HG02840 (cell line): ENCODE measurements around the gene SHMT1.
"Not testable (repeated sequence)": the region's sequence is repeated elsewhere in the genome, so short reads cannot be mapped to it uniquely, and the experiment has no call there.

Experiments
- ATAC-seq: cut with Tn5 transposase; IDR thresholded peaks from one replicate; pipeline ENCODE4 v1.9.1; 2021; ENCODE audit warnings: mild to moderate bottlenecking, moderate library complexity, moderate number of reproducible peaks; ENCODE audit not compliant: unreplicated experiment, low FRiP score

The SHMT1 gene

DNA sequence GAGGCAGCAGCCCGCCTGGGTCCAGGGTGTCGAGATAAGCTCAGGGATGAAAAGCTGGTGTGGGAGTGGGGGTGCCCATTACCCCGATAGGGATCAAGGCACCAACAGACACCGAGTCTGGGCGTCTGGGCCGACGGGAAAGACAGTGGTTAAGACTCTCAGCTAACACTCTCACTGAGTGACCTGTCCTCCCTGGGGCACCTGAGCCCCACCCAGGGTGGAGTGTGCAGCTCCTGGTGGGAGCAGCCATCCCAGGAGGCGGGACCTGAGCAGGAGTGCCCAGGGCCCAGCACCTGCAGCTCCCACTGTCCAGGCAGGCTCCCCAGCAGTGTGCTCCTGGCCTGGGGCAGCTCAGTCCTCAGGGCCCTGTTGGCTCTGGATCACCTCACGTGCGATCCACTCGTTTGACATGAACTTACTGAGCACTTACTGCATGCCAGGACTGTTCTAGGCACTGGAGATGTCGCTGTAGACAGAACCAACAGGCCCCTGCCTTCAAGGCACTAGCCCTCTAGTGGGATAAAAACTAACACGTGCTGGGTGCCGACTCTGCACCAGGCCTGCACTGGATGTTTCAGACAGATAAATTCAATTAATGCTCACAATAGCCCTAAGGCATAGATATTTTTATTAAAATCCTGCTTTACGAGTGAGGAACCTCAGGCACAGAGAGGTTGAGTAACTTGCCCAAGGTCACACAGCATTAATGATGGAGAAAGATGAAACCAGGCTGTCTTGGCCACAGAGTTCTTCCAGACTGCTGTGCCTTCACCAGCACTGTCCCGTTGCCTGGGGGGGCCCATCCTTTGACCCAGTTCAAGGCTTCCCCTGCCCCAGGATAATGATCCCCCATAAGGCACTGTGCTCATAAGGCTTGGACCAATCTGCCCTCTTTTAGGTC is 16.1 kb upstream of the SHMT1 start:
- ATAC-seq, result no peak

DNA sequence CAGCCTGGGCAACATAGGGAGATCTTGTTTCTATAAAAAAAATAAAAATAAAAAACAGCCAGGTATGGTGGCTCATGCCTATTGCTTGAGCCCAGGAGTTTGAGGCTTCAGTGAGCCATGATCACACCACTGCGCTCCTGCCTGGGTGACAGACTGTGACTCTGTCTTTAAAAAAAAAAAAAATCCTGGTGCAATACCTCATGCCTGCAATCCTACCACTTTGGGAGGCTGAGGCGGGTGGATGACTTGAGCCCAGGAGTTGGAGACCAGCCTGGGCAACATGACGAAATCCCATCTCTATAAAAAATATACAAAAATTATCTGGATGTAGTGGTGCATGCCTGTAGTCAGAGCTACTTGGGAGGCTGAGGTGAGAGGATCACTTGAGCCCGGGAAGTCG is 15.3 kb upstream of the SHMT1 start:
- ATAC-seq, result not testable (repeated sequence)

DNA sequence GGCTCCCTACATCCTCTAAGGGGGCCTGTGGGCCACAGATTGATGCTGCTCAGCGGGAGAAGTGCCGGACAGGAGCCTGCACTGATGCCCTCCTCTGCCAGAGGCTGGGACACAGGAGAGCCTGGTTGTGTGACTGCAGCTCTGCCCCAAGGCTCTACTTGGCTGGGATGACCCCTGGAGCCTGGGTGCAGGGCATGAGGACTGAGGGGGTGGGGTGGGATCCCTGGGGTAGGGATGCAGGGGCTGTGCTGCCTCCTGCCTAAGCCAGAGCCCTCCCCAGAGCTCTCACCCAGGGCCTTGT is 14.8 kb upstream of the SHMT1 start:
- no peak for ATAC-seq

DNA sequence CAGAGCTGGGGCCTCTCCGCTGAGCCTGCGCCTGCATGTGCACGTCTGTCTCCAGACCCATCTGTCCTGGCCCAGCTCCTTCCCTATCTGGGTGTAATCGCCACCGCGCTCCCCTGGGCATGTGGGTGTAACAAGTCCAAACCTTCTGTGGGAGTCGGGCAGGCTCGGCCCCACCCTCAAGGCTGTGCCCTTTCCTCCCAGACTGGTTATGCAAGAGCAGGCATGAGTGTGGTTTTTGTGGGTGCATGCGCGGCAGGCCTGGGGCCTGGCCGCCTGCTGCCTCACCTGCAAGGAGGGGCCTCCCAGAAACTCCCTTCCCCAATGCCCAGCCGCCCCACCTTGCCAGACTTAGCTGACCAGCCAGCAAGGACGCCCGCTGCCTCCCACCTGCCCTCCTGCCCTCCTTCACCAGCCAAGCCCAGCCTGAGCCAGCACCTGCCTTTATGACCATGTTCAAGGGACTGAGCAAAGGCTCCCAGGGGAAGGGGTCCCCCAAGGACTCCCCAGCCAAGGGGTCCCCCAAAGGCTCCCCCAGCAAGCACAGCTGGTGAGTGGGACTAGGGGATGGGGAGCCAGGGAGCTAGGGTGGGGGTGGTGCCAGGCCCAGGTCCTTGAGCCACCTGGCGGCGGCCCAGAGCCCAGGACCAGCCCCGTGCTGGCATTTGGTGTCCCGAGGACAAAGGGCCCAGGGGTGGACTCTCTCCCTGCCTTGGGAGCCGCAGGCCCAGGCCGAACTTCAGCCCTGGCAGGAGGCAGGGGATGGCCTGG is 14.3 kb upstream of the SHMT1 start, which contains the start of gene EVPLL:
Gene EVPLL (plus strand): TSS at position 342 of the 768 bp plus-strand sequence. CDS start 3,160 bp downstream, outside the sequence.
- no peak for ATAC-seq

DNA sequence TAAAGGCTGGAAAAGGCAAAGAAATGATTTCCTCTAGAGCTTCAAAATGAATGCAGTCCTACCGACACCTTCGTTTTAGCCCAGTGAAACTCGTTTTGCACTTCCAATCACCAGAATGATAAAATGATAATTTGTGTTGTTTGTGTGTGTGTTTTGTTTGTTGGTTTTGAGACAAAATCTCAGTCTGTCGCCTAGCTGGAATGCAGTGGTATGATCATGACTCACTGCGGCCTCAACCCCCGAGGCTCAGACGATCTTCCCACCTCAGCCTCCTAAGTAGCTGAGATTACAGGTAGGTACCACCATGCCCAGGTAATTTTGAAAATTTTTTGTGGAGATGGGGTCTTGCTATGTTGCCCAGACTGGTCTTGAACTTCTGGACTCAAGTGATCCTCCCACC is 10.9 kb upstream of the SHMT1 start:
- ATAC-seq, result no peak

DNA sequence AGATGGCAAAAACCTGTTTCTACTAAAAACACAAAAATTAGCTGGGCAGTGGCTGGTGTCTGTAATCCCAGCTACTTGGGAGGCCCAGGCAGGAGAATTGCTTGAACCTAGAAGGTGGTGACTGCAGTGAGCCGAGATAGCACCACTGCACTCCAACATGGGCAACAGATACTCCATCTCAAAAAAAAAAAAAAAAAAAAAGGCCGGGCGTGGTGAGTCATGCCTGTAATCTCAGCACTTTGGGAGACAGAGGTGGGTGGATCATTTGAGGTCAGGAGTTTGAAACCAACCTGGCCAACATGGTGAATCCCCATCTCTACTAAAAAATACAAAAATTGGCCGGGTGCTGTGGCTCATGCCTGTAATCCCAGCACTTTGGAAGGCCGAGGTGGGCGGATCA is 9.8 kb upstream of the SHMT1 start:
- ATAC-seq, result not testable (repeated sequence)

DNA sequence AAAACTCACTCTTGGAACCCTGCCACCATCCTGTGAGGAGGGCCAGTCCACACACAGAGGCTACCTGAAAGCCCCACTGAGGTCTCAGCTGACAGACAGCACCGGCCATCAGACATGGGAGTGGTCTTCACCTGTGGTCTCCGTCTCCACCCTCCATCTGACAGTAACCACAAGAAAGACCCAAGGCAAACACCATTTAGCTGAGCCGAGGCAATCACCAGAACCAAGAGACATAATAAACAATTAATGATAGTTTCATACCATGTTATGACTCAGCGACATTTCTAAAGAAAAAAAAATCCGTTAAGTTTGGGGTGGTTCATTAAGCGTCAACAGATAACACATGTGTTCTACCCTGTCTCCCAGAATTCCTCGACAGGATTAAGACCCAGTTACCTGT is 8.1 kb upstream of the SHMT1 start:
- ATAC-seq, result no peak

DNA sequence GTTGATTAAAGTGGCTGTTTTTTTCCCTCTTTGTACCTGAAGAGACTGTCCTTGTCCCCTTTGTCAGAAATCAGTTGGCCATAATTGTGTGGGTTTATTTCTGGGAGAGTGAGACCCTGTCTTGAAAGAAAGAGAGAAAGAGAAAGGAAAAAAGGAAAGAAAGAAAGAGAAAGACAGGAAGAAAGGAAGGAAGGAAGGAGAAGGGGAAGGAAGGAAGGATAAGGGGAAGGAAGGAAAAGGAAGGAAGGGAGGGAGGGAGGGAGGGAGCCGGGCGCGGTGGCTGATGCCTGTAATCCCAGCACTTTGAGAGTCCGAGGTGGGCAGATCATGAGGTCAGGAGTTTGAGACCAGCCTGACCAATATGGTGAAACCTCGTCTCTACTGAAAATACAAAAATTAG is 7.4 kb upstream of the SHMT1 start:
- ATAC-seq, result no peak

DNA sequence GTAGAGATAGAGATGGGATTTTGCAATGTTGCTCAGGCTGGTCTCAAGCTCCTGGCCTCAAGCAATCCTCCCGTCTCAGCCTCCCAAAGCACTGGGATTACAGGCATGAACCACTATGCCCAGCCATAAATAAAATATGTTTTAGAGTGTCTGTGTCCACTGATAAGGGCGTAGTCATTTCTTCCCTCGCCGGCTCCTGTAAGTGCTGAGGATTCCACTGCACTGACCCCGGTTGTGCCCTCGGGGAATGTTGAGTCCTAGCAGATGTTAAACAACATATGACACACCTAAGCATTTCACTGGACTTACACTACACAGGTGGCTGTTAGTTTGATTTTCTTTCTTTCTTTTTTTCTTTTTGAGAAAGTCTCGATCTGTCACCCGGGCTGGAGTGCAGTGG is 5.6 kb upstream of the SHMT1 start:
- ATAC-seq, result no peak

DNA sequence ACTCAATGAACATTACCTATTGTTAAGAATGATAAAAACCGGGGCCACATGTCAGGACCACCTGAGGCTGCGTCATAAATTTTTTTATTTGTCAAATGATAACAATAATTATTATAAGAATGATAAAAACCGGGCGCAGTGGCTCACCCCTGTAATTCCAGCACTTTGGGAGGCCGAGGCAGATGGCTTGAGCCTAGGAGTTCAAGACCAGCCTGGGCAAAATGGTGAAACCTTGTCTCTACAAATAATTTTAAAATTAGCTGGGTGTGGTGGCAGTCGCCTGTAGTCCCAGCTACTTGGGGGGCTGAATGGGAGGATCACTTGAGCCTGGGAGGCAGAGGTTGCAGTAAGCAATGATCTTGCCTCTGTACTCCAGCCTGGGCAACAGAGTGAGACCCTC is 816 bp upstream of the SHMT1 start:
- no peak for ATAC-seq

DNA sequence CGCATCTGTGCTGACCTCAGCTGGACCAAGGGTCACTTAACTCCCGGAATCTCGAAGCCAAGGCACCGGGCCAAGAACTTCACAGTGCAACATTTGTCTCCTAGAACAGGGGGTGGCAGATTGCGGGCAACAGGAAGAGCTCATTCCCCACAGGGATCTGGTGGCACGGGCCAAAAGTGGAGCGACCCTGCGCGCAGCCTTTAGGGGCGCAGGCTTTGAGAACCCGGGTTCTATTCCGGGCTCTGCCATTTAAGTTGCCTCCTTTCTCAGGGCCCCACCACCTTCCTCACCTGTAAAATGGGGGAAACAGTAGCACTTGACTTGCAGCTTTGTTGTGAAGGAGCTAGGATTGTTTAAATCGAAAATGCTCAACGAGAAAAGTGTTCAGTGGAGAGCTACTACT is 651 bp downstream of the SHMT1 start:
- ATAC-seq, result no peak

DNA sequence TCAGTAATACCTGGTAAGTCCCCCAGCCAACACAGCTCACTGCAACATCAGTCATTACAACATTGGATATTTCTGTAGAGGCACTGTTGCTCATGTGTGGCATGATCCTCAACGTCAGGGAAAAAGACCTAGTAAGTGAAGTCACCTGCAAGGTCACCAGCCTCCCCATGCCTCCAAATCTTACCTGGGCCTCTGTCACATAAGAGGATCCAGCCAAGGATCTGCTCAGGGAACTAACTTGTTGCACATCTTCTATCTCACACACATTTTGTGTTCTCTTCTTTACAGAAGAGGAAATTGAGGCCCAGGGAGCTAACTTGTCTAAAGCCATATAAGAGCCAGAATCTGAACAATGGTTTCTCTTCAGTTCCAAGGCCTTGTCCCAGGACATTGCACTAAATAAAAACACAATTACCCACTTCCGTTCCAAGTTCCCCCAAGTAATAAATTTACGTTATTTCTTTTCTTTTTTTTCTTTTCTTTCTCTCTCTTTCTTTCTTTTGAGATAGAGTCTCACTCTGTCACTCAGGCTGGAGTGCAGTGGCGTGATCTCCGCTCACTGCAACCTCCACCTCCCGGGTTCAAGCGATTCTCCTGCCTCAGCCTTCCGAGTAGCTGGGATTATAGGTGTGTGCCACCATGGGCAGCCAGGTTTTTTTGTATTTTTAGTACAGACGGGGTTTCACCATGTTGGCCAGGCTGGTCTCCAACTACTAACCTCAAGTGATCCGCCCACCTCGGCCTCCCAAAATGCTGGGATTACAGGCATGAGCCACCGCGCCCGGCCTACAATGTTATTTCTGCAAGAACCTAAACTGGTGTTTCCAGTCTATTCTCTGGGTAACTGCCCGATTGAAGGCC is 1.3 kb downstream of the SHMT1 start:
- ATAC-seq, result no peak

DNA sequence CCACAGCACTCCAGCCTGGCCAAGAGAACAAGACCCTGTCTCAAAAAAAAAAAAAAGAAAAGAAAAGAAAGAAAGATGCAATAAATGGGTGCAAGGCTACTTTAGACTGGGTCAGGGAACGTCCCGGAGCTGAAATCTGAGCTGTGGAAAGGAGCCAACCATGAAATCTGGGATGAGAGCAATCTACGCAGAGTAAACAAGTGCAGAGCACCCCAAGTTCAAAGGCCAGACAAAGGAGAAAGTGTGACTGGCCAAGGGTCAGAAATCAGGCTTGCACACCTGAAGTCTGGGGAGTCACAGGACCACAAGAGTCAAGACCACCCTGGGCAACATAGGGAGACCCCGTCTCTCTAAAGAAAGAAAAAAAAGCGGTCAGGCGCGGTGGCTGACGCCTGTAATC is 2.8 kb downstream of the SHMT1 start:
- no peak for ATAC-seq

DNA sequence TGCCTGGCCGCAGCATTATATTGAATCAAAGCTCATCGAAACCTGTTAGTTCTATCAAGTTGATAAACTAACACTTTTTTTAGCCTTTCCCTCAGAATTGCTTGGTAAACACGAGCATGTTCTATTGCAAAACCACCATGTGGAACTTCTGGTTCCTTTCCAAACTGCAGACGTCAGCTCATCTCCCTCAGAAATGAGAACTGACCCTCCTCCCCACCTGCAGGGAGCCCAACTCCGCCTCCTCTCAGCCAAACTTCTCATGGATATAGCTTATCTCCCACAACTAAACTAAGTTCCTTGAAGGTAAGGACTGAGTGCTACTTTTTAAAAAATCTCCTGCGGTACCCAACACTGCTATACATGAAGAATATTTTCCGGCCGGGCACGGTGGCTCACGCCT is 6.7 kb downstream of the SHMT1 start:
- no peak for ATAC-seq

DNA sequence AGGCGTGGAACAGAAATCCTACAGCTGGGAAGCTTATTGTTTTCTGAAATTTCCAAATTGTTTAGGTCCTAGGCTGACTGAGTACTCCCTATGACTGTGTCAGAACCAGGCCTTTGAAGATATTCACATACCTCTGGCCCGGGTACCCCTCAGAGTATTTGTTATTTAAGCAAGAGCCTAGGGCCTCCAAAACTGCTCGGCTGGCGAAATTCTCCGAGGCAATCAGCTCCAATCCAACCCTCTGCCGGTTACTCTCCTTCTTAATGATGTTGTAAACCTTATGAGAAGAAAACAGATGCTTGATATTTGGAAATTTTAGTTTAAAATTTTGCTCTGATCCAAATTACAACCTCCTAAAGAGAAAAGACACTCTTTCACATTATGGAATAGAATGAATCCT is 9.8 kb downstream of the SHMT1 start:
- no peak for ATAC-seq

DNA sequence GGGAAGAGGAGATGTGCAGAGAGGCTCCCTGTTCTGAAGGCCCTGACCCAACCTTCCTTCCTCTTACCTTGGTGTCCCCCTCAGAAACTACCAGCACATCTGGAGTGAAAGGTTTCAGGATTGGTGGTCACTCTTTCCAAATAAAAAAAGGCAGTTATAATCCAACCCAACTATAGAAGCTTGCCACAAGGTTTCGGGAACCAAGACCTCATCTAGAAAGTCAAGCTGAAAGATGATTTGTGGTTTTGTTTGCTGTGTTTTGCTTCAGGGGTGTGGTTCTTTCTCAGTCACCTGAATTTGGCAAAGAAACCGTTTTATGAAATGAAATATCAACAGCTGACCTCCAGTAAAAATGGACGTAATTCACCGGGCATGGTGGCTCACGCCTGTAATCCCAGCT is 19.3 kb downstream of the SHMT1 start:
- no peak for ATAC-seq

DNA sequence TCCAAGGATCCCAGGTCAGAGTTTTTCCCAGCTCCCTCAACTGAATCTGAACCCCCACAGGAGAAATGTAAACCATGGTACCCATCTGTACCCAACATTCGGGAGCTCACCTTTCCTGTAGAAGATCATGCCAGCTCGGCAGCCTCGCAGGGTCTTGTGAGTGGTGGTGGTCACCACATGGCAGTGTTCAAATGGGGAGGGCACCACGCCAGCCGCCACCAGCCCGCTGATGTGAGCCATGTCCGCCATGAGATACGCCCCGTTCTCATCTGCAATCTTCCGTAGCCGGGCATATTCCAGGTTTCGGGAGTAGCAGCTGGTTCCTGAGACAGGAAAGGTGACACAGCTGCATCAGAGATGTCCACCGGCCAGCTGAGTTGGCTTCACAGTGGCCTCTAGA is 23.4 kb downstream of the SHMT1 start:
- no peak for ATAC-seq

DNA sequence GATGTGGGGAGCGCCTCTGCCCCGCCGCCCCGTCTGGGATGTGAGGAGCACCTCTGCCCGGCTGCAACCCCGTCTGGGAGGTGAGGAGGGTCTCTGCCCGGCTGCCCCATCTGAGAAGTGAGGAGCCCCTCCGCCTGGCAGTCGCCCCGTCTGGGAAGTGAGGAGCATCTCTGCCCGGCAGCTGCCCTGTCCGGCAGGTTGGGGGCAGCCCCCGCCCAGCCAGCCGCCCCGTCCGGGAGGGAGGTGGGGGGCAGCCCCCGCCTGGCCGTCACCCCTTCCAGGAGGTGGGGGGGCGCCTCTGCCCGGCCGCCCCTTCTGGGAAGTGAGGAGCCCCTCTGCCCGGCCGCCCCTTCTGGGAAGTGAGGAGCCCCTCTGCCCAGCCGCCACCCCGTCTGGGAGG is 25.2 kb downstream of the SHMT1 start:
- not testable (repeated sequence) for ATAC-seq

DNA sequence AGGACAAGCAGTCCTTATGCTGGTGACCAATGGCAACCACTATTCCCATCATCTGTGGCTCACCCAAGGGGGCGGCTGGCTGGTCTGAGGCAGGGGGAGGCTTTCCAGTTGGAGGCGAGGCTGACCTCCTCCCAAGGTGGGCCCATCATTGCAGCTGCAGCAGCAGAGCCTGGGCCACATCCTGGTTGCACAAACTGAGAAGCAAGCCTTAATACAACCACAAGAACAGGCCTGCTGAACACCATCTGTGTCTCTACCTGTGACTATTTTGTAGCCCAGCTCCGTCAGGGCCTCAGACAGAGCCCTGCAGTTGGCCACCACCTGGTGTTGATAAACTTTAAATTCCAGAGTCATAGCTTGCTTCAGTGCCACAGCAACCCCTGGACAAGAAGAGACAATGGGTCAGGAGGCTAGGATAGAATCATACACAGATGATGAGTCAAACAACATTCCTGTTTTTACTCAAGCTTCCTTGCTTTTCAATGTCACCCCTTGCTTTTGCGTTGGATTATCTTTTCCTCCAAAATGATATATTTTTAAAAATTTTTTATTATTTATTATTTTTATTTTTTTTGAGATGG is 30.4 kb downstream of the SHMT1 start:
- ATAC-seq, result no peak

DNA sequence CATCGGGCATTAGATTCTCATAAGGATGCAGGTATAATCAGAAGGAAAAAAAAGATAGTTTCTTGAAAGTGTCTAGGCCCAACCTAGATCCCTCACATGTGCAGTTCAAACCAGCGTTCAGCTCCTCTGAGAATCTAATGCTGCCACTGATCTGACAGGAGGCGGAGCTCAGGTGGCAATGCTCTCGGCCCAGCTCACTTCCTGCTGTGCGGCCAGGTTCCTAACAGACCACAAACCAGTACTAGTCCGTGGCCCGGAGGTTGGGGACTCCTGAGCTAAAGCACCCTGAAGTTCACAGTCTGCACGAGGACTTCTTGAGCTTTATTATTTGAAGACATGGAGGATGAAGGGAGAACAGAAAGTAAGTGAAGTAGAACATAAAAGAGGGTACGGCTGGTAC is 31.5 kb downstream of the SHMT1 start:
- no peak for ATAC-seq
